Measurements from ENCODE around the gene CLRN2.
"Not testable (repeated sequence)": the region's sequence is repeated elsewhere in the genome, so short reads cannot be mapped to it uniquely, and the experiment has no call there.

Gene CLRN2

DNA sequence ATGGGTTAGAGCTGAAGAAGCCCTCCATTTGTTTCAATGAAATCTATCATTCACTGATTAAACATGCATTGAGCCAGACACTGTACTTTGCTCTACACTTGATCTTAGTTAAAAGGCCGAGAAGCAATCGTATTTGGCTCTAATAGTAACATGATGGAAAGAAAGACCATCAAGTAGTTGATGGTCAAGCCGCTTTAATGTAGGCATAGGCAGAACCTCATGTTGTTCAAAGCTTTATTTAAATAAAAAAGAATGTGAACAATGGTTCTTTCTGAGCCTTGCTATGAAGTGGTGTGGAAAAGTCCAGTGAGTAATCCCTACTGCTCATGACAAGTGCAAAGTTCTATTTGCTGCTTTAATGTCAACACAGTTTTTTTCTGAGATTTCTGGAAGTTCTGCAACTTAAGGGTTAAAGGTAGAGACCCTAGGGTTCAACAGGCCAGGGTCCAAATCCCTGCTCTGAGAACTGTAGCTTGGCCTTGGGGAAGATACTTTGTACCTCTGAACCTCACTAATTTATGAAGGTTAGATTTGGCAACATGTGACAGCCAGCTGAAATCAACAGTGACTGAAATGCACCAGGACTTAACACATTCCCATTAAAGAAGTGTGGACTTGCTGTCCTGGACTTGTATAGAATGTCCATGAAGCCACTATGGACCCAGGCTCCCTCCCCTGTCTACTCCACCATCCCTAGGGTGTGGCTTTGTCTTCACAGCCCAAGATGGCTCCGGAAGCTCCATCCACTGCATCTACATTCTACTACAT lies 44.2 kb downstream of the CLRN2 start:
- no peak overlapping the region for H3K9ac ChIP-seq
- H3K36me3 ChIP-seq: no peaks in the 10 kb centered on the region
- no peaks in the 10 kb centered on the region for H4K20me1 ChIP-seq
- H3K27me3 ChIP-seq: no peaks in the 10 kb centered on the region
- H3K27ac ChIP-seq: no peak overlapping the region
- no peaks in the 10 kb centered on the region for H3K4me1 ChIP-seq
- no peak overlapping the region for H3K4me2 ChIP-seq
- TF ChIP-seq Cebpa-rat (IDR thresholded peaks at IDR 0.05): no peak
- no peaks in the 10 kb centered on the region for H3K9me3 ChIP-seq
- no peak overlapping the region for H3K4me3 ChIP-seq

- Histone ChIP-seq H3K9me3 (no peaks in the 10 kb centered on the region), H3K9ac (no peak overlapping the region), H3K4me3 (no peak overlapping the region), H3K4me1 (no peaks in the 10 kb centered on the region), H3K36me3 (no peaks in the 10 kb centered on the region), H3K4me2 (no peak overlapping the region), H4K20me1 (no peaks in the 10 kb centered on the region), H3K27me3 (no peaks in the 10 kb centered on the region), H3K27ac (no peak overlapping the region)
- TF ChIP-seq Cebpa-rat (IDR thresholded peaks at IDR 0.05): no peak
These were observed 44.7 kb downstream of the CLRN2 start for GRCh38 chr4:17559709-17560048.

GRCh38 chr4:17560065-17560673 lies 45.2 kb downstream of the CLRN2 start:
- Histone ChIP-seq H3K4me2 (no peak overlapping the region), H3K27ac (no peak overlapping the region), H3K36me3 (no peaks in the 10 kb centered on the region), H3K4me3 (no peak overlapping the region), H3K27me3 (no peaks in the 10 kb centered on the region), H3K4me1 (no peaks in the 10 kb centered on the region), H4K20me1 (no peaks in the 10 kb centered on the region), H3K9ac (no peak overlapping the region), H3K9me3 (no peaks in the 10 kb centered on the region)
- no peak for TF ChIP-seq Cebpa-rat (IDR thresholded peaks at IDR 0.05)

DNA sequence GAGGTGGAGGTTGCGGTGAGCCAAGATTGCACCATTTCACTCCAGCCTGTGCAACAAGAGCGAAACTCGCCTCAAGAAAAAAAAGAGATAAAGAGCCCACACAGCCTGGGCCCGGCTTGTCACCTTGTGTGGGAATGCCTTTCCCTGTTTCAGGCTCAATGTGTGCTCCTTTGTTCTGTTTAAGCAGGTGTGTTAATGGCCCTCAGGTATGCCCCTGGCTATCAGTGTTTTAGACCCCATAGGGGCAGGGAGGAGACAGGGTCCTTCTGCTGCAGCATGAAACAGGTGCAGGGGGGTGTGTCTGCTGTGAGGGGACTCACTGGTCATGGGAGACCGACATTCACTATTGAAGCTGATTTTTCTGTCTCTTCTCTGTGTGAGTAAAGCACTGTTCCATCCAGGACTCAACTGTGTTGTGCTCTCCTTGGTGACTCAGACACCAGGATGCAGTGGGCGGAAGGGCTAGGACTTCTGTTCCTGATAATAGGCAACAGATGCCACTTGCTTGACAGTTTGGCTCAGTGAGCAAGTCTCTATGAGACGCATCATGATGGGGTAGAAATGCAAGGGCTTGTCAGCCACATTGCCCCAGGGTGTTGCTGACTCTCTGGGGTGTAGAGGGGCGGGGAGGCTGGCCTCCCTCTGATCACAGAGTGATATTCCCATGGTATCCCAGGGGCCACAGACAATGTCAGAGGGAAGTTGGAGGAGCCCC lies 46.4 kb downstream of the CLRN2 start:
- Histone ChIP-seq H3K4me1 (no peaks in the 10 kb centered on the region), H3K27me3 (no peaks in the 10 kb centered on the region), H3K36me3 (no peaks in the 10 kb centered on the region), H3K4me2 (no peak overlapping the region), H4K20me1 (no peaks in the 10 kb centered on the region), H3K9me3 (no peaks in the 10 kb centered on the region), H3K9ac (no peak overlapping the region), H3K27ac (no peak overlapping the region), H3K4me3 (no peak overlapping the region)
- no peak for TF ChIP-seq Cebpa-rat (IDR thresholded peaks at IDR 0.05)

- no peak for TF ChIP-seq Cebpa-rat (IDR thresholded peaks at IDR 0.05)
- Histone ChIP-seq H3K4me2 (no peak overlapping the region), H3K27ac (no peak overlapping the region), H3K4me1 (no peaks in the 10 kb centered on the region), H3K4me3 (no peak overlapping the region), H4K20me1 (no peaks in the 10 kb centered on the region), H3K9ac (no peak overlapping the region), H3K36me3 (no peaks in the 10 kb centered on the region), H3K27me3 (no peaks in the 10 kb centered on the region), H3K9me3 (no peaks in the 10 kb centered on the region)
These were observed 47.2 kb downstream of the CLRN2 start for GRCh38 chr4:17562157-17562556.

GRCh38 chr4:17565846-17566245 lies 50.9 kb downstream of the CLRN2 start:
- H3K4me3 ChIP-seq: no peak overlapping the region
- H3K9me3 ChIP-seq: no peaks in the 10 kb centered on the region
- no peaks in the 10 kb centered on the region for H3K36me3 ChIP-seq
- TF ChIP-seq Cebpa-rat (IDR thresholded peaks at IDR 0.05): no peak
- no peaks in the 10 kb centered on the region for H3K4me1 ChIP-seq
- H3K4me2 ChIP-seq: no peak overlapping the region
- H3K27ac ChIP-seq: no peak overlapping the region
- H3K9ac ChIP-seq: no peak overlapping the region
- H4K20me1 ChIP-seq: no peaks in the 10 kb centered on the region
- no peaks in the 10 kb centered on the region for H3K27me3 ChIP-seq

- Histone ChIP-seq H3K27me3 (no peaks in the 10 kb centered on the region), H3K27ac (no peak overlapping the region)
- TF ChIP-seq Cebpa-rat (IDR thresholded peaks at IDR 0.05): no peak
These were observed 52.3 kb downstream of the CLRN2 start for GRCh38 chr4:17567271-17567670.

DNA sequence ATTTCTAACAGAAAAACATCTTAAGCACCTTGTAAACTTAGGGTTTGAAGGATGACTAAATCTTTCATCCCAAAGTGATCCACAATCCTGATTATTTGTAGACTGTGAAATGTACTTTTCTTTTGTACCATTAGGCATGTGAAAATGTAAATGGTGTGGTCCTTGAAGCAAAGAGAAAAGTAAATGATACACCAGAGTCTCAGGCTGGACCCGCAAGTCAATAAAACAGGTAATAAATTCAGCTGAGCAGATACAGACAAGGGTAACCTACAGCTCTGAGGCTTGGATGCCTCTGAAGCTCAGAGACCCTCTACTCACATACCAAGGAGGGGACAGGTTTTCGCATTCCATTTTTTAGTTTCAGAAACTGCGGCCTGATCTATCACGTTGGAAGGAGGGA lies 59.2 kb downstream of the CLRN2 start:
- TF ChIP-seq Cebpa-rat (IDR thresholded peaks at IDR 0.05): no peak
- peaks cover 12% of the 10 kb centered on the region; the same call in 1 of the 2 replicates for H4K20me1 ChIP-seq
- H3K27me3 ChIP-seq: no peaks in the 10 kb centered on the region
- no peaks in the 10 kb centered on the region for H3K36me3 ChIP-seq
- no peaks in the 10 kb centered on the region for H3K9me3 ChIP-seq
- H3K9ac ChIP-seq: no peak overlapping the region
- no peak overlapping the region for H3K4me3 ChIP-seq
- H3K27ac ChIP-seq: no peak overlapping the region
- H3K4me1 ChIP-seq: peaks cover 23% of the 10 kb centered on the region
- H3K4me2 ChIP-seq: no peak overlapping the region

More at GRCh38 chr4:17567271-17567670, 52.3 kb downstream of the CLRN2 start:
- Histone ChIP-seq H3K36me3 (no peaks in the 10 kb centered on the region), H4K20me1 (no peaks in the 10 kb centered on the region), H3K4me1 (no peaks in the 10 kb centered on the region), H3K9ac (no peak overlapping the region), H3K4me3 (no peak overlapping the region), H3K9me3 (no peaks in the 10 kb centered on the region), H3K4me2 (no peak overlapping the region)

DNA sequence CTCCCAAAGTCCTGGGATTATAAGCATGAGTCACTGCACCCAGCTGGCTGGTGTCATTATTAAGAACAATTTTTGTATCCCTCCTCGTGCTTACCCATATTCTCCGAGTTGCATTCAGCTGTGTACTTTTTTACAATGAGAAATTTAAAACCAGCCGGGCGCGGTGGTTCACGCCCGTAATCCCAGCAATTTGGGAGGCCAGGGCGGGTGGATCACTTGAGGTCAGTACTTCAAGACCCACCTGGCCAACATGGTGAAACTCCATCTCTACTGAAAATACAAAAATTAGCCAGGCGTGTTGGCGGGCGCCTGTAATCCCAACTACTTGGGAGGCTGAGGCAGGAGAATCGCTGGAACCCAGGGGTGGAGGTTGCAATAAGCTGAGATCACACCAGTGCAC lies 60.2 kb downstream of the CLRN2 start:
- H3K27ac ChIP-seq, H3K4me3 ChIP-seq, H3K36me3 ChIP-seq, H3K4me2 ChIP-seq, H3K9me3 ChIP-seq, H3K27me3 ChIP-seq, H3K9ac ChIP-seq: not testable (repeated sequence)
- peaks cover 32% of the 10 kb centered on the region for H3K4me1 ChIP-seq
- H4K20me1 ChIP-seq: peaks cover 13% of the 10 kb centered on the region; the same call in 1 of the 2 replicates
